AG20443 (cell line): ENCODE data around the gene MILR1.
A peak's percentile ranks its signal among the peaks of the same experiment; 100 is the strongest.
"Not testable (repeated sequence)": the region's sequence is repeated elsewhere in the genome, so short reads cannot be mapped to it uniquely, and the experiment has no call there.

Experiments used
- DNase-seq: peaks from one replicate; pipeline ENCODE4 v3.0.0; 2012; ENCODE audit warnings: low spot score, mixed read lengths

MILR1 gene

GRCh38 chr17:64470625-64471024 lies 21.7 kb downstream of the MILR1 start:
- no peak for DNase-seq

GRCh38 chr17:64471440-64471839 lies 22.5 kb downstream of the MILR1 start:
- no peak for DNase-seq

GRCh38 chr17:64472564-64472963 lies 23.6 kb downstream of the MILR1 start:
- no peak for DNase-seq

- DNase-seq, result no peak
Observed at GRCh38 chr17:64477849-64478248, 28.9 kb downstream of the MILR1 start.

- DNase-seq, result no peak
Observed at GRCh38 chr17:64480951-64481350, 32.0 kb downstream of the MILR1 start.

GRCh38 chr17:64484380-64484779 lies 35.5 kb downstream of the MILR1 start:
- no peak for DNase-seq

GRCh38 chr17:64488301-64488700 lies 39.4 kb downstream of the MILR1 start:
- DNase-seq, result no peak

GRCh38 chr17:64491034-64491860 lies 42.3 kb downstream of the MILR1 start:
- DNase-seq, result no peak

- no peak for DNase-seq
Observed at GRCh38 chr17:64491994-64492393, 43.1 kb downstream of the MILR1 start.

- no peak for DNase-seq
Observed at GRCh38 chr17:64492481-64493109, 43.7 kb downstream of the MILR1 start.

GRCh38 chr17:64494121-64494520 lies 45.2 kb downstream of the MILR1 start:
- no peak for DNase-seq

- DNase-seq, result not testable (repeated sequence)
Observed at GRCh38 chr17:64495300-64495699, 46.4 kb downstream of the MILR1 start.

GRCh38 chr17:64496348-64496785 lies 47.5 kb downstream of the MILR1 start:
- no peak for DNase-seq

GRCh38 chr17:64496786-64497564 lies 48.1 kb downstream of the MILR1 start, which contains the start of gene POLG2:
POLG2 (minus strand) TSS chr17:64497054; CDS start chr17:64496968, 86 bp downstream.
- peak; percentile 98 for DNase-seq

GRCh38 chr17:64497565-64498035 lies 48.7 kb downstream of the MILR1 start:
- DNase-seq, result no peak

- DNase-seq, result no peak
Observed at GRCh38 chr17:64498308-64499203, 49.6 kb downstream of the MILR1 start.

GRCh38 chr17:64499805-64500486 lies 51.0 kb downstream of the MILR1 start:
- DNase-seq, result no peak

GRCh38 chr17:64500487-64500859 lies 51.6 kb downstream of the MILR1 start:
- no peak for DNase-seq

GRCh38 chr17:64500862-64501765 lies 52.2 kb downstream of the MILR1 start:
- no peak for DNase-seq

GRCh38 chr17:64502021-64502420 lies 53.1 kb downstream of the MILR1 start:
- no peak for DNase-seq
